ENCODE measurements around the gene EME1. TPM values are rescaled to one million over a fixed set of nuclear protein-coding genes. Genes with fewer than 3 reads are reported as not detected.
"Not testable (repeated sequence)": the region's sequence is repeated elsewhere in the genome, so short reads cannot be mapped to it uniquely, and the experiment has no call there.

EME1 gene, protein sequence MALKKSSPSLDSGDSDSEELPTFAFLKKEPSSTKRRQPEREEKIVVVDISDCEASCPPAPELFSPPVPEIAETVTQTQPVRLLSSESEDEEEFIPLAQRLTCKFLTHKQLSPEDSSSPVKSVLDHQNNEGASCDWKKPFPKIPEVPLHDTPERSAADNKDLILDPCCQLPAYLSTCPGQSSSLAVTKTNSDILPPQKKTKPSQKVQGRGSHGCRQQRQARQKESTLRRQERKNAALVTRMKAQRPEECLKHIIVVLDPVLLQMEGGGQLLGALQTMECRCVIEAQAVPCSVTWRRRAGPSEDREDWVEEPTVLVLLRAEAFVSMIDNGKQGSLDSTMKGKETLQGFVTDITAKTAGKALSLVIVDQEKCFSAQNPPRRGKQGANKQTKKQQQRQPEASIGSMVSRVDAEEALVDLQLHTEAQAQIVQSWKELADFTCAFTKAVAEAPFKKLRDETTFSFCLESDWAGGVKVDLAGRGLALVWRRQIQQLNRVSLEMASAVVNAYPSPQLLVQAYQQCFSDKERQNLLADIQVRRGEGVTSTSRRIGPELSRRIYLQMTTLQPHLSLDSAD
- 9.2 and 15.4 TPM in 2 replicates for total RNA-seq (2014; rRNA removed; shearing (Covaris generic))

DNA sequence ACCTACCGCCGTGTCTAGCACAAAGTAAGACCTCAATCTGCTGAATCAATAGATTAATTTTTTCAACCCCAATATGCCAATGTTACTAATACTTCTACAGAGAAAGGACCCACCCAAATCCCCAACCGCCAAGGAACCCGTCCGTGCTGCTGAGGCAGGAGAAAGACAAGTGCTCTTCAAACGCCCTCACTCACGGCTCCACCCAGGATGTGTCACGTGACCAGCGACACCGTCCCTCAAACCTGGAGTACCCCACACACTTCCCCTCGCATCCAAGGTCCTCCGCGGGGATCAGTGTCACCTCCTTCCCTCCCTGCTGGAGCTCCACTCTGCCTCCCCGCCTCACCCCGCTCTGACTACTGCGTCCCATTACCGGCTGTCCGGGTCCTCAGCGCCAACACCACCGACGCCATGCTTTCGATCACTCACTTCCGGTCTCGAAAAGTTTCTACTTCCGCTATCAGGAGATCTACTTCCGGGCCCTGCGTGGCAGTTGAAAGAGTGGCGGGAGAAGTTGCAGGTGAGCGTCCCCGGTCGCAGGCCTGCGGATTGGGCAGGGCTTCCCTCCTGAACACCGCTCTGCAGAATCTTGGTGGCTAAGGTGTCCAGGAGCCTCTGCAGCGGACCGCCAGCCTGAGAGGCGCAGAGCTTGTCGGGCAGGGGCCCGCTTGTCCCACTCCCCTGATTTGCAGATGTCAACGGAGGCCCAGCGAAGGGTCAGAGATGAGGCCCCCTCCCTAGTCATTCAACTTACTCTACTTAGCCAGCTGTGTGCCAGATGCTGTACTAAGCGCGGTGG is at the start of gene EME1, which contains the start of gene MRPL27:
Gene EME1 (plus strand): TSS at position 472 of the 799 bp plus-strand sequence. CDS start 1,980 bp downstream, outside the sequence.
Gene MRPL27 (minus strand): TSS at position 427 of the 799 bp plus-strand sequence. CDS start 14 bp downstream, at position 413.
- DNase-seq (ENCODE audit: low read depth), result peak; percentile 85

DNA sequence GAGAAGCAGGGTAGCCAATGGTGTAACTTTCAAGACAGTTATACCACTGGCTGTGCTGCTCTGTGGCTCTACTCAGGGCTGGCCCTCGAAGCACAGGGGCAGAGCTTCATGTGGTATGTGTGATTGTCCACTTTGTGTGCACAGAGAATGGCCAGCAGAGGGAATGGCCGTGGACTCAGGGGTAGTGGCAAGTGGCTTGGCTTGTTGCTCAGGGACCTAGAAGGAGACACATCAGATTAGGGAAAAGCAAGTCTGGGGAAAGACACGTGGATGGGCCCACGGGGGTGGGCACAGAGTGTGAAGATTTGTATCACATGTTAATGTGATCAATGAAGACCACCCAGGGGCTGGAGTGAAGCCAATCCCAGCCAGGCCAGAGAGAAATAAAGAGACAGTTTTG is 47.1 kb upstream of the EME1 start:
- DNase-seq (ENCODE audit: low read depth), result no peak

DNA sequence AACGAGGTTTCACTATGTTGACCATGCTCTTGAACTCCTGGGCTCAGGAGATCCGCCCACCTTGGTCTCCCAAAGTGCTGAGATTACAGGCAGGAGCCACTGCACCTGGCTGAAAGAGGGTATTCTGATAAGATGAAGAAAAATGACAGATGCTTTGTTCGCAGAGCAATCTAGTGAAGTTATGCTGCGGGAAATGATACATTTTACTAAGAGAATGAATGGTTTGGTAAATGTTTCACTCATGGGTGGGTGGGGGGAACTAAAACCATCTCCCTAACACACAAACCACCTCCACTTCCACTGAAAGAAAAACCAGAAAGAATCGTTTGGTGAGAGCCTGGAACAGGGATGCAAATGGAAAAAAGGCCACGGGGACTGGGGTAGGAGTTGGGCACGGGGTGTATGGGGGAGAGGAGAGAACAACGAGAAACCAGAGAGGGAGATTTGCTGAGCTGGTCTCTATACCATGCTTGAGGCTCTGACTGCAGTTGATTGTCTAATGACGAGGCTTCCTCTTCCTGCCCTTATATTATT is 46.1 kb upstream of the EME1 start:
- no peak for DNase-seq (ENCODE audit: low read depth)

DNA sequence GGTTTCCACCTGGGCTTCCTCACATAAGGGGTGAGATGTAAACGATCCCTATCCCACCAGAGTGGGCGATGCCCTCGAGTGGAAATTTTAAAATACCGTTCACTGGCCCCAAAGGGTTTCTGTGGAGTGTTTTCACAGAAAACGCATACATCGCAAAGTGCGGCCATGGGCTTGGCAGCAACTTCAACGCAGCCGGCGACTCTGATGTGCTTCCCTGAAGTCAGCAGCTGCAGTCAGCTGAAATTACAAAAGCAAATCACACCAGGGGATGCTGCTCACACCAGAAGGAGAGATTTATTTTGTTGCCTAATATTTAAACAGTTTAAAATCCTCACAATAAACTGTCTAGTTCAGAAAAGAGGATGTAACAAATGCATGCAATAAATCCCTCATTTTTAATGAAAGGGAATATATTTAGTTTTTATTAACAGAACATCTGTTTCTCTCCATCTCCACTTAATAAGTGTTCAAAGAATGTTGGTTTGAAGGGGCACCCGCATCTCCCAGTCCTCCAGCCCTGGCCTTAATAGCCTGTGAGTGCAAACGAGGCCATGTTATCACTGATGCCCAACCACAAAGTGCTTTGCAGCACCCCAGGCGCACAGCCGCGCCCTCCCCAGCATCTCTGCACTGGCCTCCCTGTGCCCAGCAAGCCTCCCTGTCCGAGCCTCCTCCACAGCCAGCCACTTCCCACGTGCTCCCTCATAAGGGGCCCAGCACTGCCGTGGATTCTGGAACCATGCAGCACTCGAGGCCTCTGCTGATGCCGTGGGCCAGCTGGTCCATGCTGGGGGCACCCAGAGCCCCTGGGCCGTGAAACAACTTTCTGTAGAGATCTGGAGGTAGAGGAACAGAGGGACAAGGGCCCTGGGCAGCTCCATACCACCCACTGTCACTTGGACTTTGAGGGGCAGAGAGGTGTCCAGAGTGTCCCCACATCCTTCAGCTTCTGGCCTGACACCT is 44.4 kb upstream of the EME1 start:
- no peak for DNase-seq (ENCODE audit: low read depth)

DNA sequence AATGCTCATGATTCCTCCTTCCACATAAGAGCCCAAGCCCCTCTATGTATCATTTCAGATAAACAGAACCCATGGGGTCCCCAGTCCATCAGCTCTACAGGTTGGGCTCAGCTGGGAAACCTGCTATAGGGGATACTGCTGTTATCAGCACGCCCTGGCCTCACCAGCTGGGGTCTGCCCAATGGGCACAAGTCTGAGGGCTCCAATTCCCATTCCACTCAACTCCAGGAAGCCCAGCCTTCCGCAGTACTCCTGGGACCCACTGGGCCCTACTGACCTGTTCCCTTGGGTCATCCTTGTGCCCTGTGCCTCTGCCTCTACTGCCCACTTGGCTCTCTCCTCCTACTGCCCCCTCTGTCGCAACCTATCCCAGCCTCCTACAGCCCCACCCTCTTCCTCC is 43.3 kb upstream of the EME1 start:
- no peak for DNase-seq (ENCODE audit: low read depth)

DNA sequence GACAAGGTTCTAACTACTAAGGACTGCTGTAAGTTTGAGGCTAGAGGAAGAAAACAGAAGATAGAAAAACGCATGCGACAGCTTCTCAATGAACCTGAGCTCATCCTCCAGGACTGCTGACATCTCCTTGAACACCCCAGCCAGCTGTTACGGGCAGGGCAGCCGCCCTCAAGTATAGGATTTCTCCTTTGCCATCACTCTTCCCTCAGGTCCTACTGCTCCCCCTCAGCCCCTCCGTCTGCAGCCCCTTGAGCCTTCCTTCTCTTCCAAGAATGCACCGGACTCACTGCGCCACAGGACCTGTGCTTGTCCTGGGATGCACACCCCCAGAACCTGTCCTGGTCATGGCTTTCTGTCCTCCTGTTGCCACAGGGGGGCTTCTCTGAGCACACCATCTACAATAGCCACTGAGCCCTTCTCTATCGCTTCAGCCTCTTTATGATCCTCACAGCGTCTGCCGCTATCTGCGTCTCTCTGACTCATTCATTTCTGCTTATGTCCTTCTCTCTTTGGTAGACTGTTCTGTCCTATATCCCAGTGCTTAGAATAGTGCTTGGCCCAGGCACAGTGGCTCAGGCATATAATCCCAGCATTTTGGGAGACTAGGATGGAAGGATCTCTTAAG is 42.8 kb upstream of the EME1 start:
- DNase-seq (ENCODE audit: low read depth), result no peak

DNA sequence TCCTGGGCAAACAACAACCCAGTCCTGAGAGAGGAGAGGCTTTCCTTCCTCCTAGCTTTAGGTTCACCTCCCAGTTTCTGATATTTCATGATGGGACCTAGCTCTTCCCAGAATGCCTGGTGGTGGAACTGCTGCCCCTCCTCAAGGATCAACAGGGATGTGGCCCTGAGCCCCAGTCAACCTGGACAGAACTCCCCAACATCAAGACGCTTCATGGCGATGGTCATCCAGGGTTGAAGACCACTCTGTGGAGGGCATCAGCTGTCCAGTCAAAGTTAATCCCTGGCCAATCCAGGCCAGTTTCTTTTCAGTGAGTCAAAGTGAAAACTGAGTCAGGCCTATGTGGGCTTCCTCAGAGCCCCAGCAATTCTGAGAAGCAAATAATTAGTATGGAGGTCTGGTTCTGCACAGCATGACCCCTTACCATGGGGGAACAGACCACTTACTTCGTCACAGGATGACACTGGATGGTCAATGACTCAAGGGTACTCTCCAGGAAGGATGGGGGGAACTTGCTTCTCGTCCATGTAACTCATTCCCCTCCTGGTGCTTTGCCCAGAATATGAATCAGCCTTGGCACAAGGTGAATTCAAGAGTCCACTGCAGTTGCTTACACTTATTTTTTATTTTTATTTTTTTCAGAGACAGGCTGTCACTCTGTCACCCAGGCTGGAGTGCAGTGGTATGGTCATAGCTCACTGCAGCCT is 41.8 kb upstream of the EME1 start:
- DNase-seq (ENCODE audit: low read depth), result peak; percentile 81

DNA sequence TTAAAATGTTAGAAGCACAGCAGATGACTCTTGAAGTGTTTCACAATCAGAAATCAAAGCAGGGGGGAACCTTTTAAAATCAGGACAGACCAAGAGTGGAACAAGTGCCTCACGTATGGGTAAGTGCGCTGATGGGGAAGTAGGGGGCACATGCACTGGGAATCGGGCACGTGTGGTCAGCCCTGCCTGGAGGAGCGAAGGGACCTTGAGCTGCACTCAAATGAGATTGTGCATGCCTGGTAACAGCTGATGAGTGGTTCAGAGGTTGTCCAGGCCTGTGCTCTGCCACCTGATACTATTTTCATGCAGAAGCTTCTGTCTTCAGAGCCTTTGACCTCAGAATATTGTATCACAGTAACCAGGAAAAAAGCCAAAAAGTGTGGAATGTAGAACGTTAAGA is 40.8 kb upstream of the EME1 start:
- no peak for DNase-seq (ENCODE audit: low read depth)

DNA sequence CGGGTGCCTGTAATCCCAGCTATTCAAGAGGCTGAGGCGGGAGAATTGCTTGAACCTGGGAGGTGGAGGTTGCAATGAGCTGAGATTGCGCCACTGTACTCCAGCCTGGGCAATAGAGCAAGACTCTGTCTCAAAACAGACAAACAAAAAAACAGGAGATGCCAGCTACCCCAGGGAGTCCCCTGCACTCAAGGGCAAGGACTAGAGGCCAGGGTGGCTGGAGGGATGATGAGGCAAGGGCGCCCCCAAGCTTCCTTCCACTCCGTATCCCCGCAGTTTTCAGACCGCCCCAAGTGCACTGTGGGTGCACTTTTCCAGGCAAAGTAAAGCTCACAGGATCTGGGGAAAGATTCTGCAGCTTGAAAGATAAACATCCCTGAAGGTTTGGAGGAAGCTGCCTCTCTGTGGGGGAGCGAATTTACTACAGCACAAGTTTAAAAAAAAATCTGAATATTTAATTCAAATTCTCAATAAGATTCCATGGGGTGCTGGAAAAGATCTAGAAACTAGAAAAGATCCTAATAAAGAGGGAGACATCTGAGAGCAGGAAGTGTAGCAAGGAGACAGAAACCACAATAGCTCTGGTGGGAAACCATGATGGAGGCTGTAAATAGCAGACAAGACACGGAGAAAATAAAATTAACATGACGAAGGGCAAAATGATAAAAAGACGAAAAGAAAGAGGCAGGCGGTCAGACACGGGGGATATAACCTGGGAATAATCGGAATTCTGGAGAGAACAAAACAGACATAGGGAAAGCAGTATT is 39.6 kb upstream of the EME1 start:
- not testable (repeated sequence) for DNase-seq (ENCODE audit: low read depth)

DNA sequence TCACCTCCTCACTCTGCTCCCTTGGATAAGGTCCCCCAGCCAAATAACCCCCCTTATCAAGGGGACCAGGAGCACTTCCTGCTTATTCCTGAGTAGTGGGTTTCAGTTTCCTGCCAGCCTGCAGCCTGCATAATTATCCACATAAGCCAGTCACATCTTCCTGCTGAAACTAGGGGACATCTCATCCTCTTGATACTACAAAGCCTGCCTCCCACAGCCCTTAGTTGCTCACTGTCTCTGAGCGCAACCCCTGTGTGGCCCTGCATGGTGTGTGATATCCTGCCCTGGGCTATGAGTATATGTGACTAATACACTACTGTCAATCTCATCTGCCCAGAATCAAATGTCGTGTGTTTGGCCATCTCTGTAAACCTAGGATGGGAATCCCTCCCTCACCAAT is 35.1 kb upstream of the EME1 start:
- DNase-seq (ENCODE audit: low read depth), result no peak

DNA sequence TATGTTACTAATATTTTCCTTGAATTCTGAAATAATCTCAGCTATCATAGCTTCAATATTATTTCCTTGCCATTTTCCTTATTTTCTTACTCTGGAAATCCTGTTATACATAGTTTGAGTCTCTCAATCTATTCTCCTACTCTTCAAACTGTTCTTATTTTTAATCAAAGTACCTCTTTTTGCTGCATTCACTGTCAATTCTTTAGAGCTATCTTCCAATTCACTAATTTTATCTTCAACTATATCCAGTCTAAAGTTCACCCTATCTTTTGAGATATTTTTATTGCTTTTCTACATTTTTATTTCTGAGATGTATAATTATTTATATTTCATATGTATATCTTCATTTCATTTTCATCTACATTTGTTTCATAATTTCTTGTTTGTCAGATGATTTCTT is 34.4 kb upstream of the EME1 start:
- DNase-seq (ENCODE audit: low read depth), result no peak

DNA sequence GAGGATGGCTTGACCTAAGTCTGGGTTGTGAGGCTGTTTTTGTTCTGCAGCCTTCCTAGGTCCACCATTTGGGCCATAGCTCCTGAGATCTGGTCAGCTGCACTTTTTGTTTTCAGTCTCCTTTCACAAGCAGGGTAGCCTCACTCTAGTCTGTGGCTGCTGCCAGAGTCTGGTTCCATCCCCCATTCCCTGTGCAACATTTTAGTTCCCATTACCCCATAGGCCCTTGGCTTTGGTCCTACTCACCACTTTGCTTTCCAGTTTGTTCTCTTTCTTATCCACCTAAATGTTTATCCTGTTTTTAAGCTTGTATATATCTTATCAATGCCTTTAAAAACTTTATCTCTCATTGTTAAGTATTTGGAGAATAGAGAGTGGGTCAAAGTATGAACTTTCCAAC is 33.6 kb upstream of the EME1 start:
- no peak for DNase-seq (ENCODE audit: low read depth)

DNA sequence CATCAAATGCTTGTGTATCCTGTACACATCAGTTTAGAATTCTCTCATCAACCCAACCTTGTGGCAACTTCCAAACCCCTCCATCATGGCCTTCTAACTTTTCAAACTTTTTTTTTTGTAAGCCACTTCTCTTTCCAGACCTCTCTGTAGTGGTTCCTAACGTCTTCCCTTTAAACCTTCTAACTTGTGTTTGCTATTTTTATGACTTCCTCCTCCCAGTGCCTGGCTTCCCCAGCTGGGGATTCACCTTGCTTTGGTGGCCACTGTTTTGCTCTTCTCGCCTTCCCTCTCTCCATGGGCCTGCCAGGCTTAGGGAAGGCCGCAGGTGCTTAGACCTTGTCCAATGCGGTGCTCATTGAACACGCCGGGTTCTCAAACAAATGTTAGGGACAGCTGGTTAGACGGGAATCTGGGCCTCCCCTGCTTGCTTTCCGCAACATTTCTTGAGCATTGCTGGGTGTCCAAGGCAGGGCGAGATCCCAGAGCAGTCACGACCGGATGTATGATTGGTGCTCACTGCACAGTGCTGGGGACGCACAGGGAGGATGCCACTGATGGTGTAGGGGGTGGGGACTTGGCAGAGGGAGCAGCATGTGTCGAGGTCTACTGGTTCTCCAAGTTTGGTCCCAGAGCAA is 28.2 kb upstream of the EME1 start:
- no peak for DNase-seq (ENCODE audit: low read depth)

DNA sequence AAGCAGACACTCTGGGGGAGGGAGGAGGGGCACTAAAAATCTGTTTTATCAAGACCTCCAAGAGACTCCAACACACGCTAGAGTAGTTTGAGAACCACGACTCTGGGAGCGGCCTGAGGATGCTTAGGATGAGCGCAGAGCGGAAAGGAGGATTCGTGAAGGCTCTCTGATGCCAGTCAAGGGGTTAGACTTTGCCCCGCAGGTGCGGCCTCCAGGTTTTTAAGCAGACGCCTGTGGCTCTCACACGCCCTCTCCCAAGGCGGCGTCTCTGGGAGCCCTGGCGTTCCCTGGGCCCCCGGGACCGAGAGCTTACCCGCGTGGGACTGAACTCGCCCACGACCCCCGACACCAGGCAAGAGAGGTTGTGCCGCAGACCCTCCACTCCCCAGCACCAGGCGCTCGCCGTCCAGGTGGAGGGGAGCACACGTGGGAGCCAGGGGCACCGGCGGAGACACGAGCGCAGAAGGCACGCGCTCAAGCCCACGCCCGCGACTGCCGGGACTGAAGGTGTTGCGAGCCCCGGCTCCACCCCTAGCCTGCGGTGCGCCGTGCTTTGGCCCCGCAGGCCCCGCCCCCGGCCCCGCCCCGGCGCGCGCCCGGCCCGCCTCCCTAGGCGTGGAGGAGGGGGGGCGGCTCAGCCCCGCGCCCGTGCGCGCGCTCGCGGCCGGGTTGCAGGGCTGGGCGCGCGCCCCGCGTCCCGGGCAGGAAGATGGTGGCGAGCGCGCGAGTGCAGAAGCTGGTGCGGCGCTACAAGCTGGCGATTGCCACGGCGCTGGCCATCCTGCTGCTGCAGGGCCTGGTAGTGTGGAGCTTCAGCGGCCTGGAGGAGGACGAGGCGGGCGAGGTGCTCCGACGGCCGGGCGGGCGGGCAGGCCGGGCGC is 27.4 kb upstream of the EME1 start, which contains the start of gene XYLT2:
Gene XYLT2 (plus strand): TSS at position 695 of the 881 bp plus-strand sequence. CDS start 15 bp downstream, at position 710.
- peak; percentile 91 for DNase-seq (ENCODE audit: low read depth)

DNA sequence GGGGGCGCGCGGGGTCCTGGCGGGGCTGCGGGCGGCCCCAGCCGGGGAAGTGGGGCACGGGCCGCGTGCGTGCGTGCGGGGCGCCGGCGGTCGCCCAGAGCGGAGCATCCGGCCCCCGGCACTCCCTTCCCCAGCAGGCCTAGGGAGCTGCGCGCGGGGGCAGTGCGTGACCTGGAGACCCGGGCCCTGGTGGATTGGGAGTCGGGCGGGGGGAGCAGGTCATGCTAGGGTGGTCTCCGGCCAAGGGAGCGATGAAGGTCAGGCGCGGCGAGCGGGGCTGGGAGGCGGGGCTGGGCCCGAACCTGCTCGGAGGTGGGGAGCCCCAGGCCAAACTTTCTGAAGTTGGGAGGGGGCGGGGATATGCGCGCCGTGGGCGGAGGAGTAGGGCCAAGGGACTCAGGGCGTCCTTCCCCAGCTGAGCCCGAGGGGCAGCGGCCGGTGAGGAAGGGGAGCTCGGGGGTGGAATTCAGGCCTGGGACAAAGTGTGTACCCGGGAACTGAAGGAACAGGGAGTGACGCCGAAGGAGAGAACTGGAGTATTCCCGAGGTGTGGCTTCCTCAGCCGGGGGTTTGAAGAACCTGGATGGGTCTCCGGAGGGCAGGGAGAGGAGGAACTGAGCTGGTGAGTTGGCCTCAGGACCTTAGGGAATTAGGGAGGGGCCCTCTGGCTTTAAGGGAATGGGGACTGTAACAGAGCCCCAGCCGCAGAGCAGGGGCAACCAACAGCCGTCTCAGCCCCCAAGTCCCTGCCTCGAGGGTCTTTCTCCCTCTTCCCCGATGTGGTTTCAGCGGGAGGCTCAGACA is 26.5 kb upstream of the EME1 start:
- peak; percentile 23 for DNase-seq (ENCODE audit: low read depth)

DNA sequence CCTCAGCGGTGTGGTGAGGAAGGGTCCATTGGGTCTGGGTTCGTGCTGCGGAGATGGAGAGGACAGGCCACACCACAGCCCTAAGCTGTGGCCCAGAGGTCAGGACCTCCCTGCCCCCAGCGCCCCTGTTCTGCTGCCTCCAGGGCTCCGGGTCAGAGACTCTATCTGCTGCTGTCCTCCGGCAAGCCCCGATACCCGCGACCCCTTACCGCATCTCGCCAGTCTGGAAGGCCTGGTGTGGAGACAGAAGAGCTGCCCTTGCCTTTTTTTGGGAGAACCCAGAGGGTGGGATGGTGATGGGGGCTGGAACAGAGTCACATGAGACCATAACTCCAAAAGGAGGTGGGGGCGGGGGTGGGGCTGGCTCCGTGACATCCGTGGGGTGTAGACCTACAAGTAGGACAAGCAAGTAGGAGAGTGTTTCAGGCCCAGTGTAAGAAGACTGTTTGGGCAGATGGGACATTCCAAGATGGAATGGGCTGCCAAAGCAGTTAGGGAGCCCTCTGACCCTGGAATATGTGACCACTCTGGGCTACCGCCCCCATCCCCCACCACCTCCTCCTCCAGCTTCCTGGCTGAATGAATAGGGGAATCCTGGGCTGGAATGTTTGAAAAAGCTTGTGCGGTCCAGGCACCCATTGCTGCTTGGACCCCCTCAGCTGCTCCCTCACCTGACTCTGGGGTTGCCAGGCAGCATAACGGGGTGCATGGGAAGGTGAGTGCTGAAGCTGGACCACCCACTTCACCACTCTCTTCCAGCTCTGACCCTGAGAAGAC is 25.7 kb upstream of the EME1 start:
- no peak for DNase-seq (ENCODE audit: low read depth)
